Measurements from ENCODE around the gene COG5.

The COG5 gene

GRCh38 chr7:107190090-107190489, 373.6 kb downstream of the COG5 start:
- Histone ChIP-seq H3K79me2 (ENCODE audit: insufficient read depth, low read length) (no peaks in the 10 kb centered on the region), H3K4me3 (ENCODE audit: low read depth, low read length, poor library complexity, severe bottlenecking) (no peak overlapping the region), H4K20me1 (ENCODE audit: insufficient read depth, low read length) (no peaks in the 10 kb centered on the region), H3F3A (ENCODE audit: insufficient read depth, low read length) (no peaks in the 10 kb centered on the region), H3K9ac (ENCODE audit: low read length) (no peak overlapping the region), H3K9me3 (ENCODE audit: low read length) (no peaks in the 10 kb centered on the region), H3K27me3 (ENCODE audit: insufficient read depth, low read length) (no peaks in the 10 kb centered on the region), H3K4me2 (ENCODE audit: low read length) (no peak overlapping the region), H2AFZ (ENCODE audit: low read length) (no peak overlapping the region), H3K36me3 (ENCODE audit: insufficient read depth, low read length) (peaks cover 74% of the 10 kb centered on the region), H3K4me1 (ENCODE audit: insufficient read depth, low read length, severe bottlenecking) (no peaks in the 10 kb centered on the region), H3K27ac (ENCODE audit: low read depth, low read length, poor library complexity, severe bottlenecking) (no peak overlapping the region), H3K9me2 (ENCODE audit: low read depth, low read length) (no peaks in the 10 kb centered on the region)
- TF ChIP-seq EZH2 (IDR thresholded peaks at IDR 0.05; ENCODE audit: borderline replicate concordance, low read length) = no peak

DNA sequence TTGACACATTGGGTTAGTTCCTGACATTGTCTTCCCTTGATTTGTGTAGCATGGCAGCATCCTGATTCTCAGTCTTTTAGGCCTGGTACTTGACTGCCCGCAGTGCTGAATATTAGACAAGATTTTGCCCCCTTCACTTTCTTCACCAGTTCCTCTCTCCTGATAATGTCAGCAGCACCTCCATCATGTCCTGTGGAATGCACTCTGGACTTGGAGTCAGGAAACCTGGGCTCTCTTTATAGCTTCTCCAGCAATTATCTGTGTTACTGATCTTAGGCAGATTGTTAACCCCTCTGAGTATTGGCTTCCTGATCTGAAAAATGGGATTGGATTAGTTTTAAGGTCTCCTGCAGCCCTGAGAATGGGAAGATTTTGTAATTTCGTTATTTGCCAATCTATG, 375.9 kb downstream of the COG5 start:
- H4K20me1 ChIP-seq (ENCODE audit: insufficient read depth, low read length) = no peaks in the 10 kb centered on the region
- H3F3A ChIP-seq (ENCODE audit: insufficient read depth, low read length) = no peaks in the 10 kb centered on the region
- H3K79me2 ChIP-seq (ENCODE audit: insufficient read depth, low read length) = no peaks in the 10 kb centered on the region
- no peaks in the 10 kb centered on the region for H3K27me3 ChIP-seq (ENCODE audit: insufficient read depth, low read length)
- H3K27ac ChIP-seq (ENCODE audit: low read depth, low read length, poor library complexity, severe bottlenecking) = no peak overlapping the region
- no peaks in the 10 kb centered on the region for H3K9me3 ChIP-seq (ENCODE audit: low read length)
- no peaks in the 10 kb centered on the region for H3K4me1 ChIP-seq (ENCODE audit: insufficient read depth, low read length, severe bottlenecking)
- H3K36me3 ChIP-seq (ENCODE audit: insufficient read depth, low read length) = peaks cover 77% of the 10 kb centered on the region
- H3K9ac ChIP-seq (ENCODE audit: low read length) = no peak overlapping the region
- H3K9me2 ChIP-seq (ENCODE audit: low read depth, low read length) = no peaks in the 10 kb centered on the region
- H3K4me3 ChIP-seq (ENCODE audit: low read depth, low read length, poor library complexity, severe bottlenecking) = no peak overlapping the region
- H2AFZ ChIP-seq (ENCODE audit: low read length) = no peak overlapping the region
- no peak for TF ChIP-seq EZH2 (IDR thresholded peaks at IDR 0.05; ENCODE audit: borderline replicate concordance, low read length)
- no peak for TF ChIP-seq CTCF (IDR thresholded peaks at IDR 0.05; ENCODE audit: low read length)
- no peak overlapping the region for H3K4me2 ChIP-seq (ENCODE audit: low read length)

GRCh38 chr7:107186240-107186639, 377.5 kb downstream of the COG5 start:
- Histone ChIP-seq H3K27me3 (ENCODE audit: insufficient read depth, low read length) (no peaks in the 10 kb centered on the region), H4K20me1 (ENCODE audit: insufficient read depth, low read length) (no peaks in the 10 kb centered on the region), H3F3A (ENCODE audit: insufficient read depth, low read length) (no peaks in the 10 kb centered on the region), H2AFZ (ENCODE audit: low read length) (no peak overlapping the region), H3K79me2 (ENCODE audit: insufficient read depth, low read length) (no peaks in the 10 kb centered on the region), H3K9ac (ENCODE audit: low read length) (no peak overlapping the region), H3K4me2 (ENCODE audit: low read length) (no peak overlapping the region), H3K27ac (ENCODE audit: low read depth, low read length, poor library complexity, severe bottlenecking) (no peak overlapping the region), H3K36me3 (ENCODE audit: insufficient read depth, low read length) (peaks cover 76% of the 10 kb centered on the region), H3K4me3 (ENCODE audit: low read depth, low read length, poor library complexity, severe bottlenecking) (no peak overlapping the region), H3K4me1 (ENCODE audit: insufficient read depth, low read length, severe bottlenecking) (no peaks in the 10 kb centered on the region), H3K9me3 (ENCODE audit: low read length) (no peaks in the 10 kb centered on the region), H3K9me2 (ENCODE audit: low read depth, low read length) (no peaks in the 10 kb centered on the region)
- TF ChIP-seq EZH2 (IDR thresholded peaks at IDR 0.05; ENCODE audit: borderline replicate concordance, low read length) (no peak), CTCF (IDR thresholded peaks at IDR 0.05; ENCODE audit: low read length) (no peak)

GRCh38 chr7:107185716-107186115, 378.0 kb downstream of the COG5 start:
- Histone ChIP-seq H3K27ac (ENCODE audit: low read depth, low read length, poor library complexity, severe bottlenecking) (no peak overlapping the region), H3K79me2 (ENCODE audit: insufficient read depth, low read length) (no peaks in the 10 kb centered on the region), H3F3A (ENCODE audit: insufficient read depth, low read length) (no peaks in the 10 kb centered on the region), H3K4me2 (ENCODE audit: low read length) (no peak overlapping the region), H3K9ac (ENCODE audit: low read length) (no peak overlapping the region), H3K4me1 (ENCODE audit: insufficient read depth, low read length, severe bottlenecking) (peaks cover 2% of the 10 kb centered on the region), H3K27me3 (ENCODE audit: insufficient read depth, low read length) (no peaks in the 10 kb centered on the region), H3K9me2 (ENCODE audit: low read depth, low read length) (no peaks in the 10 kb centered on the region), H3K4me3 (ENCODE audit: low read depth, low read length, poor library complexity, severe bottlenecking) (no peak overlapping the region), H3K9me3 (ENCODE audit: low read length) (no peaks in the 10 kb centered on the region), H3K36me3 (ENCODE audit: insufficient read depth, low read length) (peaks cover 76% of the 10 kb centered on the region), H4K20me1 (ENCODE audit: insufficient read depth, low read length) (no peaks in the 10 kb centered on the region), H2AFZ (ENCODE audit: low read length) (no peak overlapping the region)
- TF ChIP-seq EZH2 (IDR thresholded peaks at IDR 0.05; ENCODE audit: borderline replicate concordance, low read length) = no peak
- no peak for TF ChIP-seq CTCF (IDR thresholded peaks at IDR 0.05; ENCODE audit: low read length)
